Measurements from ENCODE around the gene SLC10A1. TPM values are rescaled to one million over a fixed set of nuclear protein-coding genes. Genes with fewer than 3 reads are reported as not detected.
A peak's percentile ranks its signal among the peaks of the same experiment; 100 is the strongest.

Gene SLC10A1
- total and polyA plus RNA-seq, 2 donors (not counting 1 experiment from before 2014, with no cell fraction given), result not detected

GRCh38 chr14:69768873-69769272 lies 28.2 kb downstream of the SLC10A1 start:
- H3K79me2 ChIP-seq (ENCODE audit: control insufficient read depth, insufficient read depth, low read length), result peaks cover 67% of the 10 kb centered on the region
- peak overlapping the region; percentile 100 for H3K9ac ChIP-seq (ENCODE audit: low read length)
- peak overlapping the region in 1 of 5 experiments; percentile 97 for H3K4me3 ChIP-seq (ENCODE audit: control extremely low read depth in 1 of 5, extremely low read depth in 1 of 5, insufficient read depth in 1 of 5, low read depth in 2 of 5, low read length in 4 of 5)

More at GRCh38 chr14:69768873-69769272, 28.2 kb downstream of the SLC10A1 start:
- intact Hi-C loops (cut with micrococcal nuclease), result loop anchor here (5.0 to 10.0 kb wide), 4 partner anchors 893 to 1138 kb away; partner anchors contain the start of genes MAP3K9 and PCNX1
- Histone ChIP-seq H3K4me2 (replicated peaks; ENCODE audit: low read depth, low read length, poor library complexity, severe bottlenecking) (peak overlapping the region; percentile 79), H3K4me1 (ENCODE audit: control insufficient read depth in 2 of 2, insufficient read depth in 2 of 2, low read length in 2 of 2) (peaks cover 26 to 27% of the 10 kb centered on the region in 2 donors), H3K9me3 (ENCODE audit: control extremely low read depth in 1 of 3, control insufficient read depth in 2 of 3, insufficient read depth in 1 of 3, low read length in 2 of 3) (no peaks in the 10 kb centered on the region), H3K27me3 (replicated peaks in 1 of 4; ENCODE audit: control extremely low read depth in 1 of 4, control insufficient read depth in 3 of 4, insufficient read depth in 4 of 4, low read length in 3 of 4) (no peaks in the 10 kb centered on the region), H2AFZ (ENCODE audit: insufficient read depth, low read depth, low read length, poor library complexity, severe bottlenecking) (no peak overlapping the region), H3K27ac (ENCODE audit: low read length in 2 of 2) (no peak overlapping the region), H4K20me1 (ENCODE audit: control insufficient read depth, insufficient read depth, low read length, poor library complexity, severe bottlenecking) (peaks cover 58% of the 10 kb centered on the region), H3K36me3 (replicated peaks in 1 of 2; ENCODE audit: control extremely low read depth in 1 of 2, control insufficient read depth in 1 of 2, extremely low read depth in 1 of 2, insufficient read depth in 2 of 2, low read length in 1 of 2) (peaks cover 8 to 59% of the 10 kb centered on the region in 2 experiments)
- no peak for DNase-seq
- WGBS (ENCODE audit: insufficient coverage), result 97% methylated on average over 5 of the region's 8 CpGs
- peak overlapping the region; percentile 100 for H3K27ac Mint-ChIP-seq
- no peaks in the 10 kb centered on the region for H3K9me3 Mint-ChIP-seq (ENCODE audit: insufficient read depth)
- H3K4me3 Mint-ChIP-seq, result peak overlapping the region; percentile 98
- peaks cover 50% of the 10 kb centered on the region for H3K4me1 Mint-ChIP-seq
- CTCF ChIA-PET, result no interaction called here
- POLR2A ChIA-PET, result no interaction called here
- TF ChIP-seq CTCF (IDR thresholded peaks at IDR 0.05) (no peak), EZH2 (IDR thresholded peaks at IDR 0.05; ENCODE audit: borderline replicate concordance, insufficient read depth, low read depth, low read length, poor library complexity, severe bottlenecking) (no peak)
- H3K27me3 Mint-ChIP-seq, result no peaks in the 10 kb centered on the region
- ATAC-seq (ENCODE audit: low read depth), result no peak
